Fibroblast of the aortic adventitia (primary cell): Measurements from ENCODE around the gene HERC4. TPM values are rescaled to one million over a fixed set of nuclear protein-coding genes. Genes with fewer than 3 reads are reported as not detected.

Source experiments
- DNase-seq: peaks from one replicate; pipeline ENCODE4 v3.0.0-alpha.2; 2010; ENCODE audit warnings: low read depth
- H3K4me3 ChIP-seq: 2 replicates; pipeline ENCODE4 v1.5.1; 2011; ENCODE audit warnings: low read depth, mild to moderate bottlenecking, control low read depth, low read length, moderate library complexity
- total RNA-seq: library from RNA; depleted of rRNA; stranded (reverse); fragments of >200 nt; gene quantifications from 2 replicates; pipeline ENCODE4 v1.2.3, GENCODE V29; 2012; ENCODE audit warnings: low replicate concordance
- TF ChIP-seq, protein P1 (sequence below): IDR thresholded peaks from 2 replicates; pipeline ENCODE4 v1.5.1; 2011; ENCODE audit warnings: mild to moderate bottlenecking, low read length, control low read depth, inconsistent platforms; ENCODE audit not compliant: insufficient read depth

The HERC4 gene
- 49.7 and 131 TPM in 2 replicates for total RNA-seq

DNA sequence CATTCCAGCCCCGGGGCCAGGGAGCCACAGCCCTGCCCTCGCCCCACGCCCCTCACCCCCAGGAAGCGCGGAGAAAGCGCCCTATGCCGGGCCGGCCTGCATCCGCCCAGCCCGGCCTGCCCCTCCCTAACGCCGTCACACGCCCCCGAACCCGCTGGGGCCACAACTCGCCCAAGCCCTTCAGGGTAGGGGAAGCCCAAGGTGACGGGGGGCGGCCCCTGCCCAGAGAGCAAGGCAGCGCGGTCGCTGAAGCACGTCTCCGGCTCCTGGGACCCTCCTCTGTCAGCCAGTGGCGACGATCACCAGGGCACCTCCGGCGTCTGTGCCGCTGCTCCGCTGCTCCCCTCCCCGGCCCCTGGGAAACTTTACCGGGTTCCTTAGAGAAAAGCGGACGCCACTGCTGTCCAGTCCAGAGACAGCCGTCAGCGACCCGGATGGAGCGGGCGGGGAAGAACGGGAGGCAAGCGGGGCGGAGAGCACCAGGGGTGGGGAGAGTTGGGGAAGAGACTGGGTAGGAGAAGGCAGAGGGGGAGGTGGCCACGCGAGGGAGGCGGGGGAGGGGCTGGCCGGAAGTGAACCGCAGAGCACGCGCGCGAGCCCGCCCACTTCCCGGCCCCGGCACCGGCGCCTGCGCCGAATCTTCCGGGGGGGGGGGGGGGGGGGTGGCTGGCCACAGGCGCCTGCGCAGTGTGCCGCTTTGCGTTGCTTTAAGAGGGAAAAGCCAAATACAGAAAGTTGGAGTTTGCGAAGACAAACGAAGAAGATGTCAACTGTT is at the start of gene HERC4:
TSS of gene HERC4 (minus strand) at position 509 of the 775 bp plus-strand sequence. CDS start 2,175 bp downstream, outside the sequence.
- peak; percentile 92 for DNase-seq
- H3K4me3 ChIP-seq = peak within 1 kb of the TSS; percentile 99
- TF ChIP-seq, protein P1, sequence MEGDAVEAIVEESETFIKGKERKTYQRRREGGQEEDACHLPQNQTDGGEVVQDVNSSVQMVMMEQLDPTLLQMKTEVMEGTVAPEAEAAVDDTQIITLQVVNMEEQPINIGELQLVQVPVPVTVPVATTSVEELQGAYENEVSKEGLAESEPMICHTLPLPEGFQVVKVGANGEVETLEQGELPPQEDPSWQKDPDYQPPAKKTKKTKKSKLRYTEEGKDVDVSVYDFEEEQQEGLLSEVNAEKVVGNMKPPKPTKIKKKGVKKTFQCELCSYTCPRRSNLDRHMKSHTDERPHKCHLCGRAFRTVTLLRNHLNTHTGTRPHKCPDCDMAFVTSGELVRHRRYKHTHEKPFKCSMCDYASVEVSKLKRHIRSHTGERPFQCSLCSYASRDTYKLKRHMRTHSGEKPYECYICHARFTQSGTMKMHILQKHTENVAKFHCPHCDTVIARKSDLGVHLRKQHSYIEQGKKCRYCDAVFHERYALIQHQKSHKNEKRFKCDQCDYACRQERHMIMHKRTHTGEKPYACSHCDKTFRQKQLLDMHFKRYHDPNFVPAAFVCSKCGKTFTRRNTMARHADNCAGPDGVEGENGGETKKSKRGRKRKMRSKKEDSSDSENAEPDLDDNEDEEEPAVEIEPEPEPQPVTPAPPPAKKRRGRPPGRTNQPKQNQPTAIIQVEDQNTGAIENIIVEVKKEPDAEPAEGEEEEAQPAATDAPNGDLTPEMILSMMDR = no peak

GRCh38 chr10:68124718-68125117 is 49.6 kb upstream of the HERC4 start:
- TF ChIP-seq, protein P1 = no peak
- DNase-seq = no peak
- H3K4me3 ChIP-seq = no peak overlapping the region

DNA sequence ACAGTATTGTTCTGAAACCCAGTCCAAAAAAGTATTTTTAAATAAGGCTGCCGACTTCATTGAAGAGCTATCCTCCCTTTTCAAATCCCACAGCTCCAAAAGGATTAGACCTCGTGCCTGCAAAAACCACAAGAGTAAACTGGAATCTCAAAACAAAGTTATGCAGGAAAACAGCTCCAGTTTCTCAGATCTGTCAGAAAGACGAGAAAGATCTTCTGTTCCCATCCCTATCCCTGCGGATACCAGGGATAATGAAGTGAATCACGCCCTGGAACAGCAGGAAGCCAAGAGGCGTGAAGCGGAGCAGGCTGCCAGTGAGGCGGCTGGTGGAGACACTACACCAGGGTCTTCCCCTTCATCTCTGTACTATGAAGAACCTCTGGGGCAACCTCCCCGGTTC is 46.8 kb upstream of the HERC4 start:
- DNase-seq = no peak
- TF ChIP-seq, protein P1 = no peak
- H3K4me3 ChIP-seq = no peak overlapping the region

DNA sequence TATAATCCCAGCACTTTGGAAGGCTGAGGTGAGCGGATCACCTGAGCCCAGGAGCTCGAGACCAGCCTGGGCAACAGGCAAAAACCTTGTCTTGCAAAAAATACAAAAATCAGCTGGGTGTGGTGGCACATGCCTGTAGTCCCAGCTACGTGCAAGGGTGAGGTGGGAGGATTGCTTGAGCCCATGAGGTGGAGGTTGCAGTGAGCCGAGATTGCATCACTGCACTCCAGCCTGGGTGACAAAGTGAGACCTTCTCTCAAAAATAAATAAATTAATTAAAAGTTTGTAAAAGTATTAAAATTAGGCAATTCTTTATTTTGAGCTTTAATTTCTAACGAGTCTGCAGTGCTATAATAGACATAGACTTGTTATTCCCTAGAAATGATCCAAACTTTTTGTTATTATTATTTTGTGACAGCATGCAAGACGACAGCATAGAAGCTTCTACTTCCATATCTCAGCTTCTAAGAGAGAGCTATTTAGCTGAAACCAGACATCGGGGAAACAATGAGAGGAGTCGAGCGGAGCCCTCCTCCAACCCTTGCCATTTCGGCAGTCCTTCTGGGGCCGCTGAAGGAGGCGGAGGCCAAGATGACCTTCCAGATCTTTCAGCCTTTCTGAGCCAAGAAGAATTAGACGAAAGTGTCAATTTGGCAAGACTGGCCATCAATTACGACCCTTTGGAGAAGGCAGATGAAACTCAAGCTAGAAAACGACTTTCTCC is 46.1 kb upstream of the HERC4 start:
- DNase-seq = no peak
- TF ChIP-seq, protein P1 = no peak
- H3K4me3 ChIP-seq = no peak overlapping the region

- no peak overlapping the region for H3K4me3 ChIP-seq
- TF ChIP-seq, protein P1 = no peak
- DNase-seq = no peak
These were observed 43.6 kb upstream of the HERC4 start for GRCh38 chr10:68118657-68119056.

DNA sequence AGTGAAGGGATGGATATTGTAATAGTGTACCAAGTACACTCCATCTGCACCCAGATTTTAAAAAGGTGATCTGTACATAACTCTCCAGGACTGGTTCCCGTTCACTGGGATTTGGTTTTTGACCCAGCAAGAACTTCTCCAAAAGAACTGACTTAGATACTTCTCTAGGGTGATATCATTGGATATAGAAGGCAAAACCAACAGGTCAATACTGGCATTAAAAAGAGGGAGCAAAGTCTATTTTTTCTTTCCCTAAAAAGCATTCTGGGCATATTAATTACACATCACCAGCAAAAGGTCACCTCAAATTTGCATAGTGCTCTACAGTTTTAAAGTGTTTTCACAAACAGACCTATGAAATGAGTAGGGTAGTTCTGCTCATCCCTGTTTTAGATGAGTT is 37.8 kb upstream of the HERC4 start:
- no peak overlapping the region for H3K4me3 ChIP-seq
- TF ChIP-seq, protein P1 = no peak

More for the DNA sequence above, 37.8 kb upstream of the HERC4 start:
- no peak for DNase-seq
